Osteocyte (in vitro differentiated cells): ENCODE measurements around the gene PEX11A. TPM values are rescaled to one million over a fixed set of nuclear protein-coding genes. Genes with fewer than 3 reads are reported as not detected.
A peak's percentile ranks its signal among the peaks of the same experiment; 100 is the strongest.

Source experiments
- DNase-seq: peaks from one replicate; pipeline ENCODE4 v3.0.0; 2021; ENCODE audit warnings: mixed read lengths; ENCODE audit not compliant: unreplicated experiment; ENCODE audit errors: extremely low spot score
- H3K27ac Mint-ChIP-seq: one replicate; pipeline ENCODE4 v1.8.0; 2021; ENCODE audit warnings: mild to moderate bottlenecking, mixed read lengths; ENCODE audit not compliant: unreplicated experiment
- H3K27me3 Mint-ChIP-seq: one replicate; pipeline ENCODE4 v1.8.0; 2021; ENCODE audit warnings: mixed read lengths; ENCODE audit not compliant: unreplicated experiment
- H3K36me3 Mint-ChIP-seq: one replicate; pipeline ENCODE4 v1.8.0; 2021; ENCODE audit warnings: mixed read lengths; ENCODE audit not compliant: unreplicated experiment
- H3K4me1 Mint-ChIP-seq: one replicate; pipeline ENCODE4 v1.8.0; 2021; ENCODE audit warnings: mixed read lengths; ENCODE audit not compliant: unreplicated experiment
- H3K4me3 Mint-ChIP-seq: one replicate; pipeline ENCODE4 v1.8.0; 2021; ENCODE audit warnings: mild to moderate bottlenecking, moderate library complexity, mixed read lengths; ENCODE audit not compliant: unreplicated experiment
- H3K9me3 Mint-ChIP-seq: one replicate; pipeline ENCODE4 v1.8.0; 2021; ENCODE audit warnings: mixed read lengths; ENCODE audit not compliant: unreplicated experiment
- CTCF ChIP-seq: fragments of 200-600 bp; sonication (generic); IDR thresholded peaks from 2 replicates; pipeline ENCODE4 v1.5.0; 2021; ENCODE audit warnings: antibody characterized with exemption, mild to moderate bottlenecking, moderate library complexity
- total RNA-seq: library from RNA; stranded (reverse); gene quantifications from 2 replicates; pipeline ENCODE4 v1.2.1, GENCODE V29; 2021

The PEX11A gene
- total RNA-seq, 1 donor from 2014 or later: 5.6 TPM

- Mint-ChIP-seq H3K4me3 (no peak overlapping the region), H3K4me1 (peaks cover 5% of the 10 kb centered on the region), H3K36me3 (peaks cover 26% of the 10 kb centered on the region), H3K27me3 (no peaks in the 10 kb centered on the region), H3K9me3 (no peaks in the 10 kb centered on the region), H3K27ac (no peak overlapping the region)
- TF ChIP-seq CTCF: peak; percentile 90
- DNase-seq: peak; percentile 93
Measured at GRCh38 chr15:89647191-89647851, 43.2 kb downstream of the PEX11A start.

GRCh38 chr15:89646416-89647141, 44.0 kb downstream of the PEX11A start:
- Mint-ChIP-seq H3K27ac (no peak overlapping the region), H3K27me3 (no peaks in the 10 kb centered on the region), H3K36me3 (peaks cover 26% of the 10 kb centered on the region), H3K4me1 (peaks cover 5% of the 10 kb centered on the region), H3K9me3 (no peaks in the 10 kb centered on the region), H3K4me3 (no peak overlapping the region)
- TF ChIP-seq CTCF: no peak
- no peak for DNase-seq

GRCh38 chr15:89645680-89646079, 44.9 kb downstream of the PEX11A start:
- H3K27ac Mint-ChIP-seq: no peak overlapping the region
- H3K4me1 Mint-ChIP-seq: peaks cover 5% of the 10 kb centered on the region
- peaks cover 23% of the 10 kb centered on the region for H3K36me3 Mint-ChIP-seq
- DNase-seq: no peak
- no peaks in the 10 kb centered on the region for H3K27me3 Mint-ChIP-seq
- H3K4me3 Mint-ChIP-seq: no peak overlapping the region
- no peak for TF ChIP-seq CTCF
- H3K9me3 Mint-ChIP-seq: no peaks in the 10 kb centered on the region

- Mint-ChIP-seq H3K4me1 (peaks cover 2% of the 10 kb centered on the region), H3K27ac (no peak overlapping the region), H3K27me3 (no peaks in the 10 kb centered on the region), H3K4me3 (no peak overlapping the region), H3K9me3 (no peaks in the 10 kb centered on the region), H3K36me3 (peaks cover 21% of the 10 kb centered on the region)
- no peak for TF ChIP-seq CTCF
- DNase-seq: no peak
Measured at GRCh38 chr15:89642106-89642505, 48.4 kb downstream of the PEX11A start.

GRCh38 chr15:89641053-89641452, 49.5 kb downstream of the PEX11A start:
- no peaks in the 10 kb centered on the region for H3K27me3 Mint-ChIP-seq
- peaks cover 14% of the 10 kb centered on the region for H3K36me3 Mint-ChIP-seq
- no peak overlapping the region for H3K4me3 Mint-ChIP-seq
- H3K4me1 Mint-ChIP-seq: no peaks in the 10 kb centered on the region
- no peak for TF ChIP-seq CTCF
- H3K27ac Mint-ChIP-seq: no peak overlapping the region
- no peak for DNase-seq
- H3K9me3 Mint-ChIP-seq: no peaks in the 10 kb centered on the region
